Thoracic aorta (tissue), 2 donors: Measurements from ENCODE around the gene SSRP1. TPM values are rescaled to one million over a fixed set of nuclear protein-coding genes. Genes with fewer than 3 reads are reported as not detected.
A peak's percentile ranks its signal among the peaks of the same experiment; 100 is the strongest.

Source experiments
- ATAC-seq: fragments of 150-250 bp; one replicate; pipeline ENCODE4 v1.8.0; 2017; ENCODE audit warnings: low read depth; ENCODE audit not compliant: insufficient number of reproducible peaks, low FRiP score
- DNase-seq: peaks from one replicate; pipeline ENCODE4 v3.0.0-alpha.2; 2020; ENCODE audit warnings: low spot score
- H3K27ac ChIP-seq, 2 donors: fragments of 200-600 bp; sonication (generic); 1 replicate in 1 of 2; 2 replicates in 1 of 2; pipeline ENCODE4 v1.5.1; 2016; ENCODE audit warnings: mild to moderate bottlenecking in 2 of 2, moderate library complexity in 2 of 2
- H3K27me3 ChIP-seq: fragments of 200-600 bp; sonication (generic); replicated peaks from 2 replicates; pipeline ENCODE4 v1.6.0; 2016; ENCODE audit warnings: mild to moderate bottlenecking; ENCODE audit not compliant: insufficient read depth
- H3K36me3 ChIP-seq: fragments of 200-600 bp; sonication (generic); one replicate; pipeline ENCODE4 v1.5.1; 2016
- H3K4me1 ChIP-seq, 2 donors: fragments of 200-600 bp; sonication (generic); 1 replicate in 1 of 2; 2 replicates in 1 of 2; pipeline versions ENCODE4 v1.5.1 to v1.6.0; 2016; ENCODE audit warnings: low read depth in 2 of 2, mild to moderate bottlenecking in 1 of 2; ENCODE audit not compliant: control insufficient read depth in 1 of 2
- H3K4me3 ChIP-seq: fragments of 200-600 bp; sonication (generic); 2 replicates; pipeline ENCODE4 v1.5.1; 2016; ENCODE audit warnings: mild to moderate bottlenecking
- H3K9me3 ChIP-seq: fragments of 200-600 bp; sonication (generic); 2 replicates; pipeline ENCODE4 v1.5.1; 2016
- total RNA-seq, 2 donors: library from RNA; depleted of rRNA; stranded (reverse); fragments of >200 nt; gene quantifications; one replicate each; pipeline versions ENCODE4 v1.1.0 to v1.2.3, GENCODE V29; 2016
- TF ChIP-seq, protein P1 (sequence below): fragments of 200-600 bp; sonication (generic); IDR thresholded peaks from one replicate; pipeline ENCODE4 v1.5.1; 2019; ENCODE audit warnings: antibody characterized with exemption

Gene SSRP1
- total RNA-seq, 2 donors from 2014 or later, result 42.0 to 51.4 TPM

DNA sequence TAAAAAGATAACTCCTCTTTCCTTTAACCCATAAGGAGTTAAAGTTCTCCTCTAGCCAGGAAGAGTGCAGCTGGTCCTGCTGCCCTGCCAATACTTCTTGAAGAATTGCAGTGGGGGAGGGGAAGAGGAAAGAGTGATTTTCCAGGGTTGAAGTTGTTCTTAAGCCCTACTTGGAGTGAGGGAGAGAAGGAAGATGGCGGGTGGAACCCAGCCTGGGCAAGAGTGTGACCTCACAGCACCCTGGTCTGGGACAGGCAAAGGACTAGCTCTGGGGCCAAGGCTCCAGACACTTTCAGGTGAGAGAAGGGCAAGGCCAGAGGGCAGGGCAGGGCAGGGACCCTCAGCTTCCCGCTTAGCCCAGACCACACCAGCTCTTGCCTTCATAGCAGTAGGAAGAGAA, 17.5 kb downstream of the SSRP1 start:
- no peaks in the 10 kb centered on the region for H3K27me3 ChIP-seq
- TF ChIP-seq, protein P1, sequence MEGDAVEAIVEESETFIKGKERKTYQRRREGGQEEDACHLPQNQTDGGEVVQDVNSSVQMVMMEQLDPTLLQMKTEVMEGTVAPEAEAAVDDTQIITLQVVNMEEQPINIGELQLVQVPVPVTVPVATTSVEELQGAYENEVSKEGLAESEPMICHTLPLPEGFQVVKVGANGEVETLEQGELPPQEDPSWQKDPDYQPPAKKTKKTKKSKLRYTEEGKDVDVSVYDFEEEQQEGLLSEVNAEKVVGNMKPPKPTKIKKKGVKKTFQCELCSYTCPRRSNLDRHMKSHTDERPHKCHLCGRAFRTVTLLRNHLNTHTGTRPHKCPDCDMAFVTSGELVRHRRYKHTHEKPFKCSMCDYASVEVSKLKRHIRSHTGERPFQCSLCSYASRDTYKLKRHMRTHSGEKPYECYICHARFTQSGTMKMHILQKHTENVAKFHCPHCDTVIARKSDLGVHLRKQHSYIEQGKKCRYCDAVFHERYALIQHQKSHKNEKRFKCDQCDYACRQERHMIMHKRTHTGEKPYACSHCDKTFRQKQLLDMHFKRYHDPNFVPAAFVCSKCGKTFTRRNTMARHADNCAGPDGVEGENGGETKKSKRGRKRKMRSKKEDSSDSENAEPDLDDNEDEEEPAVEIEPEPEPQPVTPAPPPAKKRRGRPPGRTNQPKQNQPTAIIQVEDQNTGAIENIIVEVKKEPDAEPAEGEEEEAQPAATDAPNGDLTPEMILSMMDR, result no peak
- peaks cover 3 to 73% of the 10 kb centered on the region in 2 donors for H3K4me1 ChIP-seq
- ATAC-seq, result no peak
- H3K9me3 ChIP-seq, result no peaks in the 10 kb centered on the region
- no peak for DNase-seq
- H3K36me3 ChIP-seq, result peaks cover 50% of the 10 kb centered on the region
- no peak overlapping the region for H3K4me3 ChIP-seq
- peak overlapping the region in 1 of 2 donors; percentile 46 for H3K27ac ChIP-seq

DNA sequence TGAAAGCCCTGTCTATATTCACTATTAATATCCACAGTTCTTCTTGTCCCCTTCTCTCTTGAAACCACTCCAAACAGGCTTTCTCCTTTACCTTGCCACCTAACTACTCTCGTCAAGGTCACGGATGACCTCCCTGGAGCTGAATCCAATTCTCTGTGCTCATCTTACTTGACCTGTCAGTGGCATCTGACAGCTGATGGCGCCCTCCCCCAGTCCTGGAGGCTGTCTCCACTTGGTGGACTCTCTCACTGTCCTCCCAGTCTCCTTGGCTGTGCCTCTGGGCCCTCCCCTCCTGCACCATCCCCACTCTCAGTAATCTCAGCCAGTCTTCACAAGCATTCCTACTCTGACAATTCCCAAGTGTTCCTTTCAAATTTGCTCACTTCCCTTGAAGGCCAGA, 19.7 kb downstream of the SSRP1 start:
- TF ChIP-seq, protein P1, result no peak
- H3K36me3 ChIP-seq, result peaks cover 58% of the 10 kb centered on the region
- no peak overlapping the region for H3K27ac ChIP-seq
- H3K27me3 ChIP-seq, result no peaks in the 10 kb centered on the region
- H3K4me3 ChIP-seq, result no peak overlapping the region
- no peaks in the 10 kb centered on the region for H3K9me3 ChIP-seq
- peaks cover 15 to 79% of the 10 kb centered on the region in 2 donors for H3K4me1 ChIP-seq
- ATAC-seq, result no peak
- DNase-seq, result no peak

DNA sequence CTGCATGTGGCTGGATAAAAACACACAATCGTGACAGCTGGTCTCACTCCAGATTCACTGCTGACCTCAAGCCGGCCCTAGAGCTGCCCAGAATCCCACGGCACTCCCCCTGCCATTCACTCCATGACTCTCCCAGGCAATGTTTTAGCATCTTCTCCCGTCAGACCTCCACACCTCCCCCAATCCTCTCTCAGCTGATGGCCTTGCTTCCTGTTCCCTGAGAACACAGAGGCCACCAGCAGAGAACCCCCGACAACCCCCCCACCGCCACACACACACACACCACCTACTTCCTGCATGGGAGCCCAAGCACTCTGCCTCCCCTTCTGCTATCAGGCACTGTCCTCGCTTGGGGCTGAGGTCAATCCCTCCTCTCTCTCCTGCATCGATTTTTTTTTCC, 20.2 kb downstream of the SSRP1 start:
- H3K9me3 ChIP-seq, result no peaks in the 10 kb centered on the region
- DNase-seq (no peak), ATAC-seq (no peak)
- H3K27ac ChIP-seq, result no peak overlapping the region
- H3K4me1 ChIP-seq, result peaks cover 18 to 79% of the 10 kb centered on the region in 2 donors
- no peak overlapping the region for H3K4me3 ChIP-seq
- TF ChIP-seq, protein P1, result no peak
- peaks cover 58% of the 10 kb centered on the region for H3K36me3 ChIP-seq
- no peaks in the 10 kb centered on the region for H3K27me3 ChIP-seq

DNA sequence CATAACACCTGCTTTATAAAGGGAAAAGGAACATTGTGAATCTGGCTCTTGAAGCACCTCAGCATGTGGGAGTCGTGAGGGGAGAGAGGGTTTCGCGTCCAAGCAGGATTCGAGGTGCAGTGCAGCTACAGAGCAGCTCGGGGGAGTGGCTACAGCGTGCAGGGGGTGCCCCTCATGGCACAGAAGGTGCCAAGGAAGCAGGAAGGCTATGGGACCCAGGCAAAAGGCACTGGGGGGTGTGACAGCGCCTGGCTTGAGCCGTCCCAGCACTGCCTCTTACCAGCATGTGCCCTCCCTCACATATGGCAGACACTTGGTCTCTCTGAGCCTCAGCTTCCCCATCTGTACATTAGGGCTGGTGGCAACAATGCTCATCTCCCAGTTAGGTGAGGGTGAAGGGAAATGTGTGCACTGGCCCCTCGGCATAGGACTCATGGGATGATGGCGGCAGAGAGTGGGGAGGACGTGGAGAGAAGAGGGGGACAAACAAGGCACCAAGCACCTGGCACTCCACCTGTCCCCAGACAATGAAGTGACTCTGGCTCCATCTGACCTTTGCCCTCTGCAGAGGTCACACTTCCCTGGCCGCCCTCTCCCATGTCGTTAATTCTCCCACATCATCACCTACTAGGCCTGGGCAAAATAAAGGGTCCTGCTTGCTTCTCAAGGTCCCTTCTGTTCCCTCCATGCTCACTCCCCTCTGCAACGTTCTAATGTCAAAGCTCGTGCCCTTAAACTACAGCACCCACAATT, 21.3 kb downstream of the SSRP1 start:
- peaks cover 23 to 82% of the 10 kb centered on the region in 2 donors for H3K4me1 ChIP-seq
- no peaks in the 10 kb centered on the region for H3K27me3 ChIP-seq
- H3K4me3 ChIP-seq, result no peak overlapping the region
- peaks cover 62% of the 10 kb centered on the region for H3K36me3 ChIP-seq
- H3K9me3 ChIP-seq, result no peaks in the 10 kb centered on the region
- TF ChIP-seq, protein P1, result no peak
- ATAC-seq, result no peak
- DNase-seq, result no peak
- no peak overlapping the region for H3K27ac ChIP-seq

DNA sequence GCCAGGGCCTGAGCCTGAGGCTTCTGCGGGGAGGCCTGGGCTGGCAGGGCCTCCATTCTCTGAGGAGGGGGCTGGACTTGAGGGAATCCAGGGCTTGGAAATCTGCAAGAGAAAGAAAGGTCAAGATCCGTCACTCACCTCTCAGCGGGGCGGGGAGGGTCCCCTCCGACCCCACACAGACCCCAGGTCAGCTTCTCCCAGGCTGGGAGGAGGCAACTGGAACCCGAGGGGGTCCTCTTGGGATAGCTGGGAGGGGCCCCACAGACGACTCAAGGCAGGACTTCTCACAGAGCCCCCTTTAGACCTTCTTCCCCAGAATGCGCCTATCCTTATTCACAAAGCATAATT, 21.9 kb downstream of the SSRP1 start:
- H3K36me3 ChIP-seq, result peaks cover 67% of the 10 kb centered on the region
- H3K4me3 ChIP-seq, result no peak overlapping the region
- peaks cover 23 to 82% of the 10 kb centered on the region in 2 donors for H3K4me1 ChIP-seq
- TF ChIP-seq, protein P1, result no peak
- no peak overlapping the region for H3K27ac ChIP-seq
- DNase-seq (no peak), ATAC-seq (no peak)
- no peaks in the 10 kb centered on the region for H3K27me3 ChIP-seq
- H3K9me3 ChIP-seq, result no peaks in the 10 kb centered on the region
